ENCODE measurements around the gene RNF224.

RNF224 gene

GRCh38 chr9:137192859-137193258 is 34.4 kb upstream of the RNF224 start:
- DNase-seq (ENCODE audit: insufficient read length, low spot score) (no peak), FAIRE-seq (no peak)
- TF ChIP-seq, protein P1, sequence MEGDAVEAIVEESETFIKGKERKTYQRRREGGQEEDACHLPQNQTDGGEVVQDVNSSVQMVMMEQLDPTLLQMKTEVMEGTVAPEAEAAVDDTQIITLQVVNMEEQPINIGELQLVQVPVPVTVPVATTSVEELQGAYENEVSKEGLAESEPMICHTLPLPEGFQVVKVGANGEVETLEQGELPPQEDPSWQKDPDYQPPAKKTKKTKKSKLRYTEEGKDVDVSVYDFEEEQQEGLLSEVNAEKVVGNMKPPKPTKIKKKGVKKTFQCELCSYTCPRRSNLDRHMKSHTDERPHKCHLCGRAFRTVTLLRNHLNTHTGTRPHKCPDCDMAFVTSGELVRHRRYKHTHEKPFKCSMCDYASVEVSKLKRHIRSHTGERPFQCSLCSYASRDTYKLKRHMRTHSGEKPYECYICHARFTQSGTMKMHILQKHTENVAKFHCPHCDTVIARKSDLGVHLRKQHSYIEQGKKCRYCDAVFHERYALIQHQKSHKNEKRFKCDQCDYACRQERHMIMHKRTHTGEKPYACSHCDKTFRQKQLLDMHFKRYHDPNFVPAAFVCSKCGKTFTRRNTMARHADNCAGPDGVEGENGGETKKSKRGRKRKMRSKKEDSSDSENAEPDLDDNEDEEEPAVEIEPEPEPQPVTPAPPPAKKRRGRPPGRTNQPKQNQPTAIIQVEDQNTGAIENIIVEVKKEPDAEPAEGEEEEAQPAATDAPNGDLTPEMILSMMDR (IDR thresholded peaks at IDR 0.05; ENCODE audit: insufficient read depth, missing control alignments) = no peak

- DNase-seq (ENCODE audit: insufficient read length, low spot score) (no peak), FAIRE-seq (no peak)
- TF ChIP-seq, protein P1 (IDR thresholded peaks at IDR 0.05; ENCODE audit: insufficient read depth, missing control alignments) = no peak
Observed at GRCh38 chr9:137193771-137194170, 33.5 kb upstream of the RNF224 start.

GRCh38 chr9:137194388-137194787 is 32.9 kb upstream of the RNF224 start:
- TF ChIP-seq, protein P1 (IDR thresholded peaks at IDR 0.05; ENCODE audit: insufficient read depth, missing control alignments) = no peak
- DNase-seq (ENCODE audit: insufficient read length, low spot score) (no peak), FAIRE-seq (no peak)

DNA sequence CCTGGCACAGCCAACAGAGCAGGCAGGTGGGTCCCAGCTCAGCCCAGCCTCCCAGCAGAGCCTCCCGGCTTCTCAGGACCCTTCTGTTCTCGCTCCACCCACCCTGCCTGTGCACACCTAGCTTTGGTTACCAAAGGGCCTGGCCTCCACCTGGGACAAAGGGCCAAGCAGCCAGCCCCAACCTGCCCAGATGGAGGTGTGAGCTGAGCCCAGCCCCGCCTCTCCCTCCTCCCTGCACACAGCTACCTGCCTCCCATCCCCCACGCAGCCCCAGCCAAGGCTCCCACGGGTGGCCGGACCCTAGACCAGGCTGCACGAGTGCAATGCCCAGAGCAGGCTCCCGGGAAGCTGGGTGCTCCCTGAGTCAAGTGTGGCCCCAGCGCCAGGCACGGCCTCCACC is 32.4 kb upstream of the RNF224 start:
- DNase-seq (ENCODE audit: insufficient read length, low spot score) = no peak
- no peak for FAIRE-seq

GRCh38 chr9:137195525-137196220 is 31.6 kb upstream of the RNF224 start:
- FAIRE-seq = no peak
- DNase-seq (ENCODE audit: insufficient read length, low spot score) = no peak

More for the DNA sequence above, 32.4 kb upstream of the RNF224 start:
- TF ChIP-seq, protein P1 (IDR thresholded peaks at IDR 0.05; ENCODE audit: insufficient read depth, missing control alignments) = no peak

GRCh38 chr9:137198051-137198901 is 29.0 kb upstream of the RNF224 start:
- FAIRE-seq (no peak), DNase-seq (ENCODE audit: insufficient read length, low spot score) (no peak)
- TF ChIP-seq, protein P1 (IDR thresholded peaks at IDR 0.05; ENCODE audit: insufficient read depth, missing control alignments) = no peak

More at GRCh38 chr9:137195525-137196220, 31.6 kb upstream of the RNF224 start:
- TF ChIP-seq, protein P1 (IDR thresholded peaks at IDR 0.05; ENCODE audit: insufficient read depth, missing control alignments) = no peak

DNA sequence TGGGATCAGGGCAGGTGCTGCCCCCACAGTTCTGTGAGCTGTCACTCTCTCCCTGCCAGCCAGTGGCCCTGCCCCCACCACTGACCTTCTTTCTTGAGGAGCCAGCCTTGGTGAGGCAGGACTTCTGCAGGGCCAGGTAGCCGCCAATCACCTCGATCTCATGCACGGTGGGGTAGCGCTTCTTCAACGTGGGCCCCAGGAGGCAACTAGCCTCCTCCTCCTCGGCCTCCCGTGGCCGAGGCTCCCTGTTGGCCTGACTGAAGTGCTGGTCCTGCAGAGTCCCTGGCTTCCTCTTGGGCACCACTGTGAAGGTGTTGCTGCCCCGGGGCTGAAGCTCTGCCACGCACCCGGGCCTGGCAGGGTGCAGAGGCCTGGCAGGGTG is 28.4 kb upstream of the RNF224 start:
- TF ChIP-seq, protein P1 (IDR thresholded peaks at IDR 0.05; ENCODE audit: insufficient read depth, missing control alignments) = no peak
- FAIRE-seq (no peak), DNase-seq (ENCODE audit: insufficient read length, low spot score) (no peak)
